HepG2 (cell line): ENCODE data around the gene JPH2. TPM values are rescaled to one million over a fixed set of nuclear protein-coding genes. Genes with fewer than 3 reads are reported as not detected.

Experiments
- ATAD3A ChIP-seq: sonication (generic); formaldehyde crosslinking; IDR thresholded peaks from 2 replicates; pipeline ENCODE4 v1.4.0; 2020; ENCODE audit warnings: missing genetic modification reagents
- FOSL2 ChIP-seq: sonication (generic); formaldehyde crosslinking; IDR thresholded peaks from 2 replicates; pipeline ENCODE4 v1.4.0; 2020; ENCODE audit warnings: missing genetic modification reagents
- KDM1A ChIP-seq: IDR thresholded peaks from 2 replicates; pipeline ENCODE4 v1.6.1; 2016; ENCODE audit warnings: missing compliant biosample characterization
- NFAT5 ChIP-seq: sonication (generic); formaldehyde crosslinking; IDR thresholded peaks from 2 replicates; pipeline ENCODE4 v1.4.0; 2020; ENCODE audit warnings: missing genetic modification reagents
- POGZ ChIP-seq: sonication (generic); formaldehyde crosslinking; IDR thresholded peaks from 2 replicates; pipeline ENCODE4 v1.4.0; 2020; ENCODE audit warnings: mild to moderate bottlenecking, missing genetic modification reagents
- TRIM22 ChIP-seq: fragments of 450-650 bp; IDR thresholded peaks from 2 replicates; pipeline ENCODE4 v1.6.1; 2017
- ZBTB21 ChIP-seq: sonication (generic); formaldehyde crosslinking; IDR thresholded peaks from 2 replicates; pipeline ENCODE4 v1.4.0; 2020; ENCODE audit warnings: missing genetic modification reagents
- ZBTB25 ChIP-seq: IDR thresholded peaks from 2 replicates; pipeline ENCODE4 v1.6.1; 2018; ENCODE audit warnings: missing genetic modification reagents
- ZBTB7A ChIP-seq: sonication (generic); formaldehyde crosslinking; IDR thresholded peaks from 2 replicates; pipeline ENCODE4 v1.8.0; 2022; ENCODE audit warnings: mild to moderate bottlenecking, missing genetic modification reagents
- ZNF614 ChIP-seq: IDR thresholded peaks from 2 replicates; pipeline ENCODE4 v1.6.1; 2018; ENCODE audit warnings: missing biosample characterization, missing genetic modification reagents, inconsistent platforms, borderline replicate concordance
- ZSCAN20 ChIP-seq: sonication (generic); formaldehyde crosslinking; IDR thresholded peaks from 2 replicates; pipeline ENCODE4 v1.4.0; 2020; ENCODE audit warnings: missing genetic modification reagents, mild to moderate bottlenecking, borderline replicate concordance
- ZZZ3 ChIP-seq: sonication (generic); formaldehyde crosslinking; IDR thresholded peaks from 2 replicates; pipeline ENCODE4 v1.4.0; 2020; ENCODE audit warnings: missing genetic modification reagents, mild to moderate bottlenecking, borderline replicate concordance
- polyA plus RNA-seq, 8 experiments: library from polyadenylated mRNA; depleted of rRNA in 3 of 8; stranded (reverse) in 7 of 8; unstranded in 1 of 8; fragments of >200 nt; fragmentation: Illumina TruSeq in 4 of 8; extraction: Trizol in 4 of 8; gene quantifications; 2 replicates each; pipeline versions ENCODE4 v1.2.1 to v1.2.3, GENCODE V29; 2011 to 2016; ENCODE audit warnings: low read depth in 4 of 8, missing spikeins in 1 of 8, mixed read lengths in 1 of 8; ENCODE audit not compliant: insufficient read depth in 1 of 8
- total RNA-seq, 5 experiments: library from RNA; depleted of rRNA; stranded (reverse); fragments of >200 nt; fragmentation: Illumina TruSeq; extraction: Trizol; gene quantifications; 2 replicates each; pipeline ENCODE4 v1.2.3, GENCODE V29; 2016; ENCODE audit warnings: low read depth in 1 of 5
- TF ChIP-seq, protein P1 (sequence below): sonication (generic); formaldehyde crosslinking; conservative IDR thresholded peaks from 2 replicates; pipeline ENCODE4 v1.4.0; 2020; ENCODE audit warnings: mild to moderate bottlenecking, missing genetic modification reagents, moderate library complexity
- TF ChIP-seq, protein P2 (sequence below), 2 experiments: fragments of 450-650 bp in 1 of 2; sonication (generic) in 1 of 2; formaldehyde crosslinking; IDR thresholded peaks; 2 replicates each; pipeline versions ENCODE4 v1.5.0 to v1.8.0; 2020 to 2022; ENCODE audit warnings: mild to moderate bottlenecking in 1 of 2, missing genetic modification reagents in 1 of 2
- TF ChIP-seq, protein P3 (sequence below): sonication (generic); formaldehyde crosslinking; IDR thresholded peaks from 2 replicates; pipeline ENCODE4 v1.8.1; 2023; ENCODE audit warnings: mild to moderate bottlenecking, moderate library complexity, missing genetic modification reagents

JPH2 gene
- total and polyA plus RNA-seq, 2 of the 13 experiments (the other 11 are each of a cell fraction or from before 2014, with no cell fraction given) = 0.42 TPM; not detected in 1

- TF ChIP-seq NFAT5 (no peak; the same call in none of the 2 replicates), TRIM22 (no peak), ZNF614 (CRISPR knock-in tag) (peak; percentile 83), KDM1A (CRISPR knock-in tag) (no peak), ZZZ3 (CRISPR knock-in tag) (no peak; the same call in 1 of the 2 replicates), ATAD3A (CRISPR knock-in tag) (peak; percentile 11; the same call in 1 of the 2 replicates), ZBTB7A (CRISPR knock-in tag) (peak; percentile 52), POGZ (peak; percentile 75), ZSCAN20 (CRISPR knock-in tag) (no peak), FOSL2 (peak; percentile 78), ZBTB25 (CRISPR knock-in tag) (peak; percentile 86), ZBTB21 (CRISPR knock-in tag) (no peak; the same call in none of the 2 replicates)
- TF ChIP-seq, protein P1, sequence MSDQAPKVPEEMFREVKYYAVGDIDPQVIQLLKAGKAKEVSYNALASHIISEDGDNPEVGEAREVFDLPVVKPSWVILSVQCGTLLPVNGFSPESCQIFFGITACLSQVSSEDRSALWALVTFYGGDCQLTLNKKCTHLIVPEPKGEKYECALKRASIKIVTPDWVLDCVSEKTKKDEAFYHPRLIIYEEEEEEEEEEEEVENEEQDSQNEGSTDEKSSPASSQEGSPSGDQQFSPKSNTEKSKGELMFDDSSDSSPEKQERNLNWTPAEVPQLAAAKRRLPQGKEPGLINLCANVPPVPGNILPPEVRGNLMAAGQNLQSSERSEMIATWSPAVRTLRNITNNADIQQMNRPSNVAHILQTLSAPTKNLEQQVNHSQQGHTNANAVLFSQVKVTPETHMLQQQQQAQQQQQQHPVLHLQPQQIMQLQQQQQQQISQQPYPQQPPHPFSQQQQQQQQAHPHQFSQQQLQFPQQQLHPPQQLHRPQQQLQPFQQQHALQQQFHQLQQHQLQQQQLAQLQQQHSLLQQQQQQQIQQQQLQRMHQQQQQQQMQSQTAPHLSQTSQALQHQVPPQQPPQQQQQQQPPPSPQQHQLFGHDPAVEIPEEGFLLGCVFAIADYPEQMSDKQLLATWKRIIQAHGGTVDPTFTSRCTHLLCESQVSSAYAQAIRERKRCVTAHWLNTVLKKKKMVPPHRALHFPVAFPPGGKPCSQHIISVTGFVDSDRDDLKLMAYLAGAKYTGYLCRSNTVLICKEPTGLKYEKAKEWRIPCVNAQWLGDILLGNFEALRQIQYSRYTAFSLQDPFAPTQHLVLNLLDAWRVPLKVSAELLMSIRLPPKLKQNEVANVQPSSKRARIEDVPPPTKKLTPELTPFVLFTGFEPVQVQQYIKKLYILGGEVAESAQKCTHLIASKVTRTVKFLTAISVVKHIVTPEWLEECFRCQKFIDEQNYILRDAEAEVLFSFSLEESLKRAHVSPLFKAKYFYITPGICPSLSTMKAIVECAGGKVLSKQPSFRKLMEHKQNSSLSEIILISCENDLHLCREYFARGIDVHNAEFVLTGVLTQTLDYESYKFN = peak; percentile 75
- TF ChIP-seq, protein P2, sequence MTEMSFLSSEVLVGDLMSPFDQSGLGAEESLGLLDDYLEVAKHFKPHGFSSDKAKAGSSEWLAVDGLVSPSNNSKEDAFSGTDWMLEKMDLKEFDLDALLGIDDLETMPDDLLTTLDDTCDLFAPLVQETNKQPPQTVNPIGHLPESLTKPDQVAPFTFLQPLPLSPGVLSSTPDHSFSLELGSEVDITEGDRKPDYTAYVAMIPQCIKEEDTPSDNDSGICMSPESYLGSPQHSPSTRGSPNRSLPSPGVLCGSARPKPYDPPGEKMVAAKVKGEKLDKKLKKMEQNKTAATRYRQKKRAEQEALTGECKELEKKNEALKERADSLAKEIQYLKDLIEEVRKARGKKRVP (CRISPR knock-in tag; IDR thresholded peaks at IDR 0.05) = peak in 1 of 2 experiments; percentile 92; a peak in 2 of 4 replicates
- TF ChIP-seq, protein P3, sequence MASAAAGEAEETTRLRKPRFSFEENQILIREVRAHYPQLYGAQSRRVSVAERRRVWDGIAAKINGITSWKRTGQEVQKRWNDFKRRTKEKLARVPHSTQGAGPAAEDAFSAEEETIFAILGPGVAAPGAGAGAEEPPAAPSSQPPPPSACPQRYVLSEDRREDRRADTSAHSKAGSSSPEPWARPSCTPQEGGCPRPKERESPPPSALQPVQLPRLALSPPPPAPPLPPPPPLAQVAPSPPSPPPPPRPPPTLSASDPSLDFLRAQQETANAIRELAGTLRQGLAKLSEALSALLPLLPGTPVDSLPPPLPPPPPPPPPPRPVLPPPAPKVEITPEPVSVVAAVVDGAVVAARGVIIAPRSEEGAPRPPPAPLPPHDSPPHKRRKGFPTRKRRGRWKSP = peak; percentile 29; the same call in 1 of the 2 replicates
Observed at GRCh38 chr20:44210406-44211176, 23.6 kb upstream of the JPH2 start, which contains the start of gene OSER1 (continued).
